CD14-positive monocyte (primary cell): ENCODE measurements around the gene PTPN13. TPM values are rescaled to one million over a fixed set of nuclear protein-coding genes. Genes with fewer than 3 reads are reported as not detected.
"Not testable (repeated sequence)": the region's sequence is repeated elsewhere in the genome, so short reads cannot be mapped to it uniquely, and the experiment has no call there.

Source experiments
- DNase-seq, 3 donors: peaks; one replicate each; pipeline ENCODE4 v3.0.0-alpha.2; 2011 to 2022
- H2AFZ ChIP-seq: 2 replicates; pipeline ENCODE4 v1.6.0; 2012; ENCODE audit warnings: mild to moderate bottlenecking, low read depth, low read length, inconsistent platforms; ENCODE audit not compliant: insufficient read depth, poor library complexity, severe bottlenecking
- H3K27ac ChIP-seq, 2 donors: 1 replicate in 1 of 2; 2 replicates in 1 of 2; pipeline ENCODE4 v1.5.1; 2012 to 2013; ENCODE audit warnings: low read length in 2 of 2, control low read depth in 1 of 2, inconsistent platforms in 1 of 2, low read depth in 1 of 2, mild to moderate bottlenecking in 1 of 2
- H3K27me3 ChIP-seq, 2 donors: one replicate each; pipeline versions ENCODE4 v1.6.0 to v1.6.1; 2011 to 2013; ENCODE audit warnings: low read length in 2 of 2; ENCODE audit not compliant: control insufficient read depth in 2 of 2, insufficient read depth in 2 of 2
- H3K36me3 ChIP-seq, 2 donors: replicated peaks in 1 of 2; 1 replicate in 1 of 2; 2 replicates in 1 of 2; pipeline versions ENCODE4 v1.5.1 to v1.6.1; 2012 to 2013; ENCODE audit warnings: low read length in 2 of 2, control low read depth in 1 of 2, inconsistent platforms in 1 of 2, mild to moderate bottlenecking in 1 of 2; ENCODE audit not compliant: insufficient read depth in 2 of 2, control insufficient read depth in 1 of 2
- H3K4me1 ChIP-seq, 2 donors: 1 replicate in 1 of 2; 2 replicates in 1 of 2; pipeline versions ENCODE4 v1.5.1 to v1.6.1; 2012 to 2013; ENCODE audit warnings: low read length in 2 of 2, control low read depth in 1 of 2, inconsistent platforms in 1 of 2, mild to moderate bottlenecking in 1 of 2, moderate library complexity in 1 of 2; ENCODE audit not compliant: insufficient read depth in 2 of 2, control insufficient read depth in 1 of 2
- H3K4me2 ChIP-seq: replicated peaks from 2 replicates; pipeline ENCODE3; 2012; ENCODE audit warnings: low read length, moderate library complexity, mild to moderate bottlenecking; ENCODE audit not compliant: poor library complexity, severe bottlenecking; ENCODE audit errors: extremely low read depth
- H3K4me3 ChIP-seq, 3 experiments: fragments of 200-600 bp in 1 of 3; sonication (generic) in 1 of 3; replicated peaks in 1 of 3; 1 replicate in 2 of 3; 2 replicates in 1 of 3; pipeline ENCODE4 v1.5.1; 2011 to 2013; ENCODE audit warnings: low read length in 3 of 3, mild to moderate bottlenecking in 3 of 3, control low read depth in 2 of 3, low read depth in 2 of 3, inconsistent platforms in 1 of 3, moderate library complexity in 1 of 3
- H3K79me2 ChIP-seq: 2 replicates; pipeline ENCODE4 v1.6.0; 2012; ENCODE audit warnings: mild to moderate bottlenecking, control low read depth, inconsistent platforms, low read length, moderate library complexity; ENCODE audit not compliant: insufficient read depth
- H3K9ac ChIP-seq: 2 replicates; pipeline ENCODE4 v1.6.0; 2017; ENCODE audit warnings: low read length, mild to moderate bottlenecking; ENCODE audit not compliant: insufficient read depth, poor library complexity, severe bottlenecking
- H3K9me3 ChIP-seq, 2 donors: replicated peaks in 1 of 2; 1 replicate in 1 of 2; 2 replicates in 1 of 2; pipeline versions ENCODE4 v1.5.1 to v1.6.1; 2012 to 2013; ENCODE audit warnings: low read length in 2 of 2, control low read depth in 1 of 2; ENCODE audit not compliant: control insufficient read depth in 1 of 2, insufficient read depth in 1 of 2
- H4K20me1 ChIP-seq: 2 replicates; pipeline ENCODE4 v1.6.0; 2012; ENCODE audit warnings: mild to moderate bottlenecking, low read length, control low read depth, moderate library complexity; ENCODE audit not compliant: insufficient read depth
- H3K27ac Mint-ChIP-seq, 7 donors: one replicate each; pipeline ENCODE4 v1.8.0; 2020; ENCODE audit warnings: mild to moderate bottlenecking in 7 of 7, mixed read lengths in 7 of 7, moderate library complexity in 6 of 7, inconsistent platforms in 2 of 7
- H3K27me3 Mint-ChIP-seq, 3 donors: one replicate each; pipeline ENCODE4 v1.8.0; 2021 to 2022; ENCODE audit warnings: low read depth in 3 of 3, mild to moderate bottlenecking in 3 of 3, mixed read lengths in 3 of 3, moderate library complexity in 3 of 3, inconsistent platforms in 1 of 3
- H3K36me3 Mint-ChIP-seq, 2 donors: one replicate each; pipeline ENCODE4 v1.8.0; 2020; ENCODE audit warnings: mixed read lengths in 2 of 2, inconsistent platforms in 1 of 2, mild to moderate bottlenecking in 1 of 2
- H3K4me1 Mint-ChIP-seq: one replicate; pipeline ENCODE4 v1.8.0; 2020; ENCODE audit warnings: mild to moderate bottlenecking, mixed read lengths
- H3K4me3 Mint-ChIP-seq, 2 donors: one replicate each; pipeline ENCODE4 v1.8.0; 2020; ENCODE audit warnings: mild to moderate bottlenecking in 2 of 2, mixed read lengths in 2 of 2, moderate library complexity in 1 of 2
- H3K9me3 Mint-ChIP-seq, 7 donors: one replicate each; pipeline ENCODE4 v1.8.0; 2020 to 2022; ENCODE audit warnings: mixed read lengths in 7 of 7, mild to moderate bottlenecking in 6 of 7, moderate library complexity in 6 of 7, inconsistent platforms in 2 of 7
- CTCF ChIP-seq: fragments of 200-600 bp; IDR thresholded peaks from one replicate; pipeline ENCODE4 v1.8.0; 2022; ENCODE audit warnings: antibody characterized with exemption, mild to moderate bottlenecking
- WGBS: methylation state at CpG from one replicate; pipeline ENCODE4 v1.1.5; 2013; ENCODE audit warnings: missing lambda C conversion rate; ENCODE audit not compliant: insufficient coverage; 5-methylcytosine and 5-hydroxymethylcytosine counted together
- intact Hi-C, 2 donors: fragments of 100-400 bp; cut with micrococcal nuclease; formaldehyde crosslinking; loops; one replicate each; pipeline versions ENCODE4 v1.15.0 to v1.15.1; 2023
- polyA plus RNA-seq, 3 donors: library from polyadenylated mRNA; depleted of rRNA in 1 of 3; unstranded in 2 of 3; stranded (reverse) in 1 of 3; fragments of 300-500 nt in 2 of 3; fragments of >200 nt in 1 of 3; fragmentation: Illumina TruSeq in 2 of 3; gene quantifications; 1 replicate in 2 of 3; 2 replicates in 1 of 3; pipeline ENCODE4 v1.2.3, GENCODE V29; 2012 to 2021

PTPN13 gene
- polyA plus RNA-seq, 3 donors = 0.04 to 1.0 (median 0.35) TPM

- H3K4me3 ChIP-seq = no peak overlapping the region
- H3K27ac Mint-ChIP-seq = no peak overlapping the region
- intact Hi-C loops = no loop called here
- TF ChIP-seq CTCF = no peak
- 100% methylated on average over 1 of the region's 4 CpGs for WGBS
- no peaks in the 10 kb centered on the region for H3K27me3 ChIP-seq
- H3K36me3 Mint-ChIP-seq = no peaks in the 10 kb centered on the region
- H3K27ac ChIP-seq = no peak overlapping the region
- DNase-seq = no peak
- H3K4me1 Mint-ChIP-seq = no peaks in the 10 kb centered on the region
- no peaks in the 10 kb centered on the region for H3K36me3 ChIP-seq
- H3K27me3 Mint-ChIP-seq = peaks cover 0 to 3% (median 2%) of the 10 kb centered on the region in 3 donors
- no peak overlapping the region for H3K9ac ChIP-seq
- no peaks in the 10 kb centered on the region for H4K20me1 ChIP-seq
- H2AFZ ChIP-seq = no peak overlapping the region
- no peaks in the 10 kb centered on the region for H3K4me1 ChIP-seq
- H3K4me2 ChIP-seq = no peak overlapping the region
- peaks cover 20 to 33% of the 10 kb centered on the region in 2 donors for H3K9me3 ChIP-seq
- H3K4me3 Mint-ChIP-seq = no peak overlapping the region
- no peaks in the 10 kb centered on the region for H3K79me2 ChIP-seq
- peaks cover 33 to 47% (median 44%) of the 10 kb centered on the region in 7 donors for H3K9me3 Mint-ChIP-seq
Measured at GRCh38 chr4:86653237-86653865, 59.2 kb downstream of the PTPN13 start.

- H3K27ac Mint-ChIP-seq, H2AFZ ChIP-seq, H3K36me3 ChIP-seq, H3K4me1 ChIP-seq, H3K27me3 ChIP-seq, H4K20me1 ChIP-seq, H3K27me3 Mint-ChIP-seq, H3K4me3 Mint-ChIP-seq, intact Hi-C loops, H3K4me2 ChIP-seq, H3K36me3 Mint-ChIP-seq, H3K9ac ChIP-seq, DNase-seq, H3K4me3 ChIP-seq, H3K79me2 ChIP-seq, H3K4me1 Mint-ChIP-seq, H3K27ac ChIP-seq: not testable (repeated sequence)
- peaks cover 12 to 25% of the 10 kb centered on the region in 2 donors for H3K9me3 ChIP-seq
- H3K9me3 Mint-ChIP-seq = peaks cover 23 to 35% (median 31%) of the 10 kb centered on the region in 7 donors
- WGBS = 96% methylated on average over 10 of the region's 10 CpGs
Measured at GRCh38 chr4:86656781-86657180, 62.7 kb downstream of the PTPN13 start.
